GM12864 (cell line): ENCODE data around the gene SIAH3.

Experiments used
- DNase-seq: peaks from one replicate; pipeline ENCODE4 v3.0.0-alpha.2; 2011; ENCODE audit warnings: low read depth
- H3K4me3 ChIP-seq: 2 replicates; pipeline ENCODE4 v1.5.1; 2011; ENCODE audit warnings: mild to moderate bottlenecking, low read depth, low read length, control low read depth
- CTCF ChIP-seq: IDR thresholded peaks from 2 replicates; pipeline ENCODE4 v1.5.1; 2011; ENCODE audit warnings: low read depth, mild to moderate bottlenecking, moderate library complexity, low read length, control low read depth, inconsistent platforms; ENCODE audit errors: missing control alignments

SIAH3 gene

GRCh38 chr13:45826731-45827130, 24.8 kb downstream of the SIAH3 start:
- DNase-seq = no peak
- TF ChIP-seq CTCF = no peak
- H3K4me3 ChIP-seq = no peak overlapping the region

GRCh38 chr13:45825387-45825650, 26.2 kb downstream of the SIAH3 start:
- TF ChIP-seq CTCF = no peak
- no peak overlapping the region for H3K4me3 ChIP-seq
- DNase-seq = no peak

GRCh38 chr13:45823583-45823982, 28.0 kb downstream of the SIAH3 start:
- no peak overlapping the region for H3K4me3 ChIP-seq
- DNase-seq = no peak
- TF ChIP-seq CTCF = no peak

- no peak for DNase-seq
- no peak for TF ChIP-seq CTCF
- H3K4me3 ChIP-seq = no peak overlapping the region
These were observed 29.7 kb downstream of the SIAH3 start for GRCh38 chr13:45821811-45822210.

- no peak overlapping the region for H3K4me3 ChIP-seq
- no peak for TF ChIP-seq CTCF
- DNase-seq = no peak
These were observed 31.3 kb downstream of the SIAH3 start for GRCh38 chr13:45820106-45820838.

GRCh38 chr13:45817833-45818232, 33.7 kb downstream of the SIAH3 start:
- no peak for TF ChIP-seq CTCF
- H3K4me3 ChIP-seq = no peak overlapping the region
- DNase-seq = no peak

- H3K4me3 ChIP-seq = no peak overlapping the region
- TF ChIP-seq CTCF = no peak
- no peak for DNase-seq
These were observed 35.1 kb downstream of the SIAH3 start for GRCh38 chr13:45816427-45816826.
